Choroid plexus epithelial cell (primary cell): ENCODE data around the gene ZNF709.
"Not testable (repeated sequence)": the region's sequence is repeated elsewhere in the genome, so short reads cannot be mapped to it uniquely, and the experiment has no call there.

Source experiments
- DNase-seq: peaks from one replicate; pipeline ENCODE4 v3.0.0-alpha.2; 2010; ENCODE audit warnings: low read depth
- H3K4me3 ChIP-seq: 2 replicates; pipeline ENCODE4 v1.5.1; 2011; ENCODE audit warnings: low read depth, mild to moderate bottlenecking, control low read depth, low read length, moderate library complexity
- CTCF ChIP-seq: conservative IDR thresholded peaks from 2 replicates; pipeline ENCODE4 v1.5.1; 2011; ENCODE audit warnings: low read depth, mild to moderate bottlenecking, control low read depth, inconsistent platforms, low read length, moderate library complexity

The ZNF709 gene

GRCh38 chr19:12482509-12482886 lies 2.1 kb downstream of the ZNF709 start:
- DNase-seq, result no peak

GRCh38 chr19:12481781-12482508 lies 2.7 kb downstream of the ZNF709 start:
- TF ChIP-seq CTCF, result no peak
- DNase-seq, result peak; percentile 5
- no peak overlapping the region for H3K4me3 ChIP-seq

More at GRCh38 chr19:12482509-12482886, 2.1 kb downstream of the ZNF709 start:
- TF ChIP-seq CTCF, result no peak
- H3K4me3 ChIP-seq, result no peak overlapping the region

GRCh38 chr19:12478234-12478941 lies 6.2 kb downstream of the ZNF709 start:
- no peak overlapping the region for H3K4me3 ChIP-seq
- TF ChIP-seq CTCF, result no peak
- no peak for DNase-seq

GRCh38 chr19:12467651-12468050 lies 17.0 kb downstream of the ZNF709 start:
- H3K4me3 ChIP-seq, DNase-seq: not testable (repeated sequence)

GRCh38 chr19:12465211-12465610 lies 19.4 kb downstream of the ZNF709 start:
- H3K4me3 ChIP-seq, result no peak overlapping the region
- DNase-seq, result no peak
- TF ChIP-seq CTCF, result no peak

GRCh38 chr19:12464769-12465168 lies 19.8 kb downstream of the ZNF709 start:
- TF ChIP-seq CTCF, result no peak
- no peak for DNase-seq
- no peak overlapping the region for H3K4me3 ChIP-seq

- not testable (repeated sequence) for DNase-seq, H3K4me3 ChIP-seq
Observed at GRCh38 chr19:12464139-12464538, 20.5 kb downstream of the ZNF709 start.

GRCh38 chr19:12453495-12453894 lies 31.1 kb downstream of the ZNF709 start:
- DNase-seq, result no peak
- no peak overlapping the region for H3K4me3 ChIP-seq
- TF ChIP-seq CTCF, result no peak
